GM06990 (cell line): ENCODE data around the gene QARS1.

Source experiments
- DNase-seq: peaks from one replicate; pipeline ENCODE4 v3.0.0-alpha.2; 2011; ENCODE audit not compliant: insufficient read length; ENCODE audit errors: extremely low read depth
- H3K27me3 ChIP-seq: replicated peaks from 2 replicates; pipeline ENCODE4 v1.6.0; 2011; ENCODE audit warnings: low read length; ENCODE audit not compliant: control insufficient read depth, insufficient read depth
- H3K36me3 ChIP-seq: 2 replicates; pipeline ENCODE4 v1.5.1; 2011; ENCODE audit warnings: low read length; ENCODE audit not compliant: control insufficient read depth, insufficient read depth
- H3K4me3 ChIP-seq: replicated peaks from 2 replicates; pipeline ENCODE4 v1.5.1; 2011; ENCODE audit warnings: low read depth, mild to moderate bottlenecking, control low read depth, low read length
- CTCF ChIP-seq: IDR thresholded peaks from 2 replicates; pipeline ENCODE4 v1.5.1; 2011; ENCODE audit warnings: low read length, control low read depth, mild to moderate bottlenecking, inconsistent platforms; ENCODE audit not compliant: insufficient read depth, poor library complexity, severe bottlenecking

QARS1 gene

GRCh38 chr3:49120096-49120437 lies 15.5 kb upstream of the QARS1 start:
- DNase-seq: no peak
- Histone ChIP-seq H3K36me3 (peaks cover 23% of the 10 kb centered on the region), H3K4me3 (peak overlapping the region; percentile 79), H3K27me3 (no peaks in the 10 kb centered on the region)
- no peak for TF ChIP-seq CTCF

- TF ChIP-seq CTCF: no peak
- no peaks in the 10 kb centered on the region for H3K27me3 ChIP-seq
- peak overlapping the region; percentile 79 for H3K4me3 ChIP-seq
- H3K36me3 ChIP-seq: peaks cover 28% of the 10 kb centered on the region
- DNase-seq: no peak
Measured at GRCh38 chr3:49119439-49119838, 14.9 kb upstream of the QARS1 start.

GRCh38 chr3:49119036-49119435 lies 14.5 kb upstream of the QARS1 start:
- no peak overlapping the region for H3K4me3 ChIP-seq
- no peaks in the 10 kb centered on the region for H3K27me3 ChIP-seq
- TF ChIP-seq CTCF: no peak
- H3K36me3 ChIP-seq: peaks cover 32% of the 10 kb centered on the region
- DNase-seq: no peak

- TF ChIP-seq CTCF: no peak
- Histone ChIP-seq H3K27me3 (no peaks in the 10 kb centered on the region), H3K36me3 (peaks cover 62% of the 10 kb centered on the region), H3K4me3 (no peak overlapping the region)
- no peak for DNase-seq
Measured at GRCh38 chr3:49112262-49112661, 7.7 kb upstream of the QARS1 start.

GRCh38 chr3:49111347-49111746 lies 6.8 kb upstream of the QARS1 start:
- no peak for TF ChIP-seq CTCF
- Histone ChIP-seq H3K4me3 (no peak overlapping the region), H3K27me3 (no peaks in the 10 kb centered on the region), H3K36me3 (peaks cover 55% of the 10 kb centered on the region)
- no peak for DNase-seq

GRCh38 chr3:49110780-49111179 lies 6.2 kb upstream of the QARS1 start:
- no peaks in the 10 kb centered on the region for H3K27me3 ChIP-seq
- no peak for TF ChIP-seq CTCF
- no peak overlapping the region for H3K4me3 ChIP-seq
- peaks cover 51% of the 10 kb centered on the region for H3K36me3 ChIP-seq
- DNase-seq: no peak
